ENCODE data around the gene EPB42. TPM values are rescaled to one million over a fixed set of nuclear protein-coding genes. Genes with fewer than 3 reads are reported as not detected.

EPB42 gene
- total RNA-seq, 1 experiment from 2014 or later, result not detected

- TF ChIP-seq REST (IDR thresholded peaks at IDR 0.05; ENCODE audit: low read depth) (no peak), ZBTB33 (IDR thresholded peaks at IDR 0.05; ENCODE audit: extremely low read depth, insufficient replicate concordance, low read length) (no peak), SRF (IDR thresholded peaks at IDR 0.05; ENCODE audit: low read depth) (no peak)
Observed at GRCh38 chr15:43207024-43207423, 13.8 kb downstream of the EPB42 start (continued).

- POLR2A ChIA-PET, result no interaction called here
- H2AFZ ChIP-seq (ENCODE audit: low read depth, low read length, poor library complexity, severe bottlenecking), result no peak overlapping the region
- no peak for ATAC-seq
- no peak for TF ChIP-seq EZH2phosphoT487 (IDR thresholded peaks at IDR 0.05; ENCODE audit: borderline replicate concordance)
- no peak for TF ChIP-seq SRF (IDR thresholded peaks at IDR 0.05; ENCODE audit: low read depth)
- no peak for TF ChIP-seq ZBTB33 (IDR thresholded peaks at IDR 0.05; ENCODE audit: extremely low read depth, insufficient replicate concordance, low read length)
- no peak for TF ChIP-seq POLR2AphosphoS5 (IDR thresholded peaks at IDR 0.05; ENCODE audit: low read depth, low read length)
- no peak for TF ChIP-seq ZFX (IDR thresholded peaks at IDR 0.05)
- TF ChIP-seq EGR1 (IDR thresholded peaks at IDR 0.05; ENCODE audit: low read depth), result no peak
- TF ChIP-seq TCF7L2 (IDR thresholded peaks at IDR 0.05; ENCODE audit: borderline replicate concordance, extremely low read depth, insufficient read depth, insufficient read length), result no peak
- no peak for TF ChIP-seq FOSL1 (IDR thresholded peaks at IDR 0.05; ENCODE audit: low read depth)
- no peak for TF ChIP-seq CEBPB (IDR thresholded peaks at IDR 0.05; ENCODE audit: low read depth)
- no peak for TF ChIP-seq SP1 (IDR thresholded peaks at IDR 0.05; ENCODE audit: low read depth)
- TF ChIP-seq SIN3A (IDR thresholded peaks at IDR 0.05; ENCODE audit: low read depth), result no peak
- TF ChIP-seq MAX (IDR thresholded peaks at IDR 0.05), result no peak
- no peak for TF ChIP-seq ELF1 (IDR thresholded peaks at IDR 0.05; ENCODE audit: borderline replicate concordance, low read depth)
- TF ChIP-seq POLR2A (IDR thresholded peaks at IDR 0.05; ENCODE audit: borderline replicate concordance, extremely low read depth, insufficient read depth, insufficient read length), result no peak
- no peak for TF ChIP-seq RAD21 (IDR thresholded peaks at IDR 0.05; ENCODE audit: low read depth)
- TF ChIP-seq EZH2 (IDR thresholded peaks at IDR 0.05), result no peak
Observed at GRCh38 chr15:43206054-43206453, 14.8 kb downstream of the EPB42 start.

More at GRCh38 chr15:43206054-43206453, 14.8 kb downstream of the EPB42 start:
- Histone ChIP-seq H3K9me2 (ENCODE audit: insufficient read depth) (no peaks in the 10 kb centered on the region), H4K20me1 (ENCODE audit: insufficient read depth) (no peaks in the 10 kb centered on the region), H3K27me3 (ENCODE audit: insufficient read depth, low read length) (no peaks in the 10 kb centered on the region), H3K27ac (ENCODE audit: low read depth, low read length) (no peak overlapping the region), H3K4me2 (ENCODE audit: low read length) (no peak overlapping the region), H3K36me3 (ENCODE audit: control insufficient read depth in 1 of 2, insufficient read depth in 2 of 2, low read length in 2 of 2) (no peaks in the 10 kb centered on the region), H3K4me3 (replicated peaks in 1 of 2; ENCODE audit: low read depth in 1 of 2, low read length in 2 of 2) (no peak overlapping the region), H3K79me2 (ENCODE audit: insufficient read depth, low read length) (no peaks in the 10 kb centered on the region), H3K9me3 (ENCODE audit: control insufficient read depth in 1 of 2, insufficient read depth in 1 of 2, low read depth in 1 of 2, low read length in 2 of 2) (no peaks in the 10 kb centered on the region), H3K4me1 (ENCODE audit: control insufficient read depth in 1 of 2, insufficient read depth in 2 of 2, low read length in 2 of 2) (peaks cover 0 to 4% of the 10 kb centered on the region in 2 experiments; a peak in 1 of 4 replicates), H3K9ac (ENCODE audit: low read length) (no peak overlapping the region)
- DNase-seq (ENCODE audit: low read depth, low spot score), result no peak
- BruUV-seq (replicated peaks), result no TSS peak
- ChIA-PET CTCF (interaction anchor here (1.6 kb wide), 1 partner anchor 19 kb away, joined by 6 read pairs; no protein-coding TSS in a partner anchor), RAD21 (ENCODE audit: low non-redundant PET in 1 of 2, low total read pairs in 2 of 2, uncharacterized antibody in 2 of 2, unreplicated experiment in 2 of 2) (interaction anchor here in 1 of 2 experiments (1.0 kb wide), 1 partner anchor 80 kb away, joined by 3 read pairs; no protein-coding TSS in a partner anchor)
- intact Hi-C loops (cut with micrococcal nuclease), result no loop called here

All from HCT116 (cell line).